ENCODE results near the gene KCNQ2. TPM values are rescaled to one million over a fixed set of nuclear protein-coding genes. Genes with fewer than 3 reads are reported as not detected.

Gene KCNQ2
- total and polyA plus RNA-seq, 10 of the 15 experiments (the other 5 are each of a cell fraction or from before 2014, with no cell fraction given), result 0.06 to 0.49 (median 0.26) TPM; not detected in 7

- TF ChIP-seq, protein P1, sequence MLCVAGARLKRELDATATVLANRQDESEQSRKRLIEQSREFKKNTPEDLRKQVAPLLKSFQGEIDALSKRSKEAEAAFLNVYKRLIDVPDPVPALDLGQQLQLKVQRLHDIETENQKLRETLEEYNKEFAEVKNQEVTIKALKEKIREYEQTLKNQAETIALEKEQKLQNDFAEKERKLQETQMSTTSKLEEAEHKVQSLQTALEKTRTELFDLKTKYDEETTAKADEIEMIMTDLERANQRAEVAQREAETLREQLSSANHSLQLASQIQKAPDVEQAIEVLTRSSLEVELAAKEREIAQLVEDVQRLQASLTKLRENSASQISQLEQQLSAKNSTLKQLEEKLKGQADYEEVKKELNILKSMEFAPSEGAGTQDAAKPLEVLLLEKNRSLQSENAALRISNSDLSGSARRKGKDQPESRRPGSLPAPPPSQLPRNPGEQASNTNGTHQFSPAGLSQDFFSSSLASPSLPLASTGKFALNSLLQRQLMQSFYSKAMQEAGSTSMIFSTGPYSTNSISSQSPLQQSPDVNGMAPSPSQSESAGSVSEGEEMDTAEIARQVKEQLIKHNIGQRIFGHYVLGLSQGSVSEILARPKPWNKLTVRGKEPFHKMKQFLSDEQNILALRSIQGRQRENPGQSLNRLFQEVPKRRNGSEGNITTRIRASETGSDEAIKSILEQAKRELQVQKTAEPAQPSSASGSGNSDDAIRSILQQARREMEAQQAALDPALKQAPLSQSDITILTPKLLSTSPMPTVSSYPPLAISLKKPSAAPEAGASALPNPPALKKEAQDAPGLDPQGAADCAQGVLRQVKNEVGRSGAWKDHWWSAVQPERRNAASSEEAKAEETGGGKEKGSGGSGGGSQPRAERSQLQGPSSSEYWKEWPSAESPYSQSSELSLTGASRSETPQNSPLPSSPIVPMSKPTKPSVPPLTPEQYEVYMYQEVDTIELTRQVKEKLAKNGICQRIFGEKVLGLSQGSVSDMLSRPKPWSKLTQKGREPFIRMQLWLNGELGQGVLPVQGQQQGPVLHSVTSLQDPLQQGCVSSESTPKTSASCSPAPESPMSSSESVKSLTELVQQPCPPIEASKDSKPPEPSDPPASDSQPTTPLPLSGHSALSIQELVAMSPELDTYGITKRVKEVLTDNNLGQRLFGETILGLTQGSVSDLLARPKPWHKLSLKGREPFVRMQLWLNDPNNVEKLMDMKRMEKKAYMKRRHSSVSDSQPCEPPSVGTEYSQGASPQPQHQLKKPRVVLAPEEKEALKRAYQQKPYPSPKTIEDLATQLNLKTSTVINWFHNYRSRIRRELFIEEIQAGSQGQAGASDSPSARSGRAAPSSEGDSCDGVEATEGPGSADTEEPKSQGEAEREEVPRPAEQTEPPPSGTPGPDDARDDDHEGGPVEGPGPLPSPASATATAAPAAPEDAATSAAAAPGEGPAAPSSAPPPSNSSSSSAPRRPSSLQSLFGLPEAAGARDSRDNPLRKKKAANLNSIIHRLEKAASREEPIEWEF (IDR thresholded peaks at IDR 0.05; ENCODE audit: insufficient replicate concordance, low read depth, low read length), result no peak
- TF ChIP-seq EED (IDR thresholded peaks at IDR 0.05; ENCODE audit: low read depth) (no peak), ZNF622 (IDR thresholded peaks at IDR 0.05) (no peak)
- TF ChIP-seq, protein P2, sequence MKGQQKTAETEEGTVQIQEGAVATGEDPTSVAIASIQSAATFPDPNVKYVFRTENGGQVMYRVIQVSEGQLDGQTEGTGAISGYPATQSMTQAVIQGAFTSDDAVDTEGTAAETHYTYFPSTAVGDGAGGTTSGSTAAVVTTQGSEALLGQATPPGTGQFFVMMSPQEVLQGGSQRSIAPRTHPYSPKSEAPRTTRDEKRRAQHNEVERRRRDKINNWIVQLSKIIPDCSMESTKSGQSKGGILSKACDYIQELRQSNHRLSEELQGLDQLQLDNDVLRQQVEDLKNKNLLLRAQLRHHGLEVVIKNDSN (IDR thresholded peaks at IDR 0.05; ENCODE audit: borderline replicate concordance, extremely low read length, insufficient read depth, low read depth, low read length), result no peak
These were observed 58.3 kb downstream of the KCNQ2 start (continued) for GRCh38 chr20:63413963-63414684.

- no peak overlapping the region for H3K4me2 ChIP-seq (ENCODE audit: control insufficient read depth, insufficient read depth)
- no peaks in the 10 kb centered on the region; the same call in 2 of the 3 replicates for H3K9me3 ChIP-seq (replicated peaks; ENCODE audit: control insufficient read depth, insufficient read depth, low read length)
- H3K36me3 ChIP-seq (ENCODE audit: control insufficient read depth in 2 of 2, insufficient read depth in 2 of 2, low read length in 1 of 2), result no peaks in the 10 kb centered on the region
- ChIA-PET SMC1A (ENCODE audit: uncharacterized antibody, unreplicated experiment) (no interaction called here), CTCF (no interaction called here), RAD21 (ENCODE audit: unreplicated experiment) (no interaction called here), POLR2A (interaction anchor here (0.5 kb wide), 1 partner anchor 587 kb away, joined by 4 read pairs; no protein-coding TSS in a partner anchor)
- WGBS (ENCODE audit: insufficient coverage, insufficient replicate concordance, low lambda C conversion rate, missing lambda C conversion rate), result 43% methylated on average over 18 of the region's 18 CpGs
- BruUV-seq (replicated peaks), result no TSS peak
- DNase-seq (ENCODE audit: low read depth, low spot score), result no peak
- H3K27ac ChIP-seq (ENCODE audit: control insufficient read depth, insufficient read depth), result no peak overlapping the region
- H2AFZ ChIP-seq (ENCODE audit: control insufficient read depth, low read depth, low read length), result no peak overlapping the region
- H3K4me3 ChIP-seq, result no peak overlapping the region
- intact Hi-C loops (cut with micrococcal nuclease; ENCODE audit: unreplicated experiment), result no loop called here
- in situ Hi-C loops (cut with MboI), result no loop called here
- no peaks in the 10 kb centered on the region; a peak in 2 of 4 replicates for H3K27me3 ChIP-seq (replicated peaks in 1 of 2; ENCODE audit: control insufficient read depth in 2 of 2, insufficient read depth in 2 of 2, low read length in 1 of 2)
- no peaks in the 10 kb centered on the region for H3K4me1 ChIP-seq (ENCODE audit: control insufficient read depth, insufficient read depth, low read length)
- FAIRE-seq, result no peak
- TF ChIP-seq IKZF2 (IDR thresholded peaks at IDR 0.05) (no peak), POU2F2 (IDR thresholded peaks at IDR 0.05; ENCODE audit: borderline replicate concordance, low read depth, low read length) (no peak), ZNF207 (IDR thresholded peaks at IDR 0.05; ENCODE audit: borderline replicate concordance) (no peak), TCF12 (IDR thresholded peaks at IDR 0.05; ENCODE audit: low read depth, low read length) (no peak)
- TF ChIP-seq, protein P3, sequence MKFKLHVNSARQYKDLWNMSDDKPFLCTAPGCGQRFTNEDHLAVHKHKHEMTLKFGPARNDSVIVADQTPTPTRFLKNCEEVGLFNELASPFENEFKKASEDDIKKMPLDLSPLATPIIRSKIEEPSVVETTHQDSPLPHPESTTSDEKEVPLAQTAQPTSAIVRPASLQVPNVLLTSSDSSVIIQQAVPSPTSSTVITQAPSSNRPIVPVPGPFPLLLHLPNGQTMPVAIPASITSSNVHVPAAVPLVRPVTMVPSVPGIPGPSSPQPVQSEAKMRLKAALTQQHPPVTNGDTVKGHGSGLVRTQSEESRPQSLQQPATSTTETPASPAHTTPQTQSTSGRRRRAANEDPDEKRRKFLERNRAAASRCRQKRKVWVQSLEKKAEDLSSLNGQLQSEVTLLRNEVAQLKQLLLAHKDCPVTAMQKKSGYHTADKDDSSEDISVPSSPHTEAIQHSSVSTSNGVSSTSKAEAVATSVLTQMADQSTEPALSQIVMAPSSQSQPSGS (IDR thresholded peaks at IDR 0.05; ENCODE audit: low read length), result no peak
- TF ChIP-seq, protein P4, sequence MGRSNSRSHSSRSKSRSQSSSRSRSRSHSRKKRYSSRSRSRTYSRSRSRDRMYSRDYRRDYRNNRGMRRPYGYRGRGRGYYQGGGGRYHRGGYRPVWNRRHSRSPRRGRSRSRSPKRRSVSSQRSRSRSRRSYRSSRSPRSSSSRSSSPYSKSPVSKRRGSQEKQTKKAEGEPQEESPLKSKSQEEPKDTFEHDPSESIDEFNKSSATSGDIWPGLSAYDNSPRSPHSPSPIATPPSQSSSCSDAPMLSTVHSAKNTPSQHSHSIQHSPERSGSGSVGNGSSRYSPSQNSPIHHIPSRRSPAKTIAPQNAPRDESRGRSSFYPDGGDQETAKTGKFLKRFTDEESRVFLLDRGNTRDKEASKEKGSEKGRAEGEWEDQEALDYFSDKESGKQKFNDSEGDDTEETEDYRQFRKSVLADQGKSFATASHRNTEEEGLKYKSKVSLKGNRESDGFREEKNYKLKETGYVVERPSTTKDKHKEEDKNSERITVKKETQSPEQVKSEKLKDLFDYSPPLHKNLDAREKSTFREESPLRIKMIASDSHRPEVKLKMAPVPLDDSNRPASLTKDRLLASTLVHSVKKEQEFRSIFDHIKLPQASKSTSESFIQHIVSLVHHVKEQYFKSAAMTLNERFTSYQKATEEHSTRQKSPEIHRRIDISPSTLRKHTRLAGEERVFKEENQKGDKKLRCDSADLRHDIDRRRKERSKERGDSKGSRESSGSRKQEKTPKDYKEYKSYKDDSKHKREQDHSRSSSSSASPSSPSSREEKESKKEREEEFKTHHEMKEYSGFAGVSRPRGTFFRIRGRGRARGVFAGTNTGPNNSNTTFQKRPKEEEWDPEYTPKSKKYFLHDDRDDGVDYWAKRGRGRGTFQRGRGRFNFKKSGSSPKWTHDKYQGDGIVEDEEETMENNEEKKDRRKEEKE (IDR thresholded peaks at IDR 0.05), result no peak
- no peaks in the 10 kb centered on the region for H4K20me1 ChIP-seq (ENCODE audit: control insufficient read depth, insufficient read depth)
- no peak overlapping the region for H3K9ac ChIP-seq (ENCODE audit: control insufficient read depth, insufficient read depth, low read length)
- ATAC-seq, result no peak
- no peaks in the 10 kb centered on the region for H3K79me2 ChIP-seq (ENCODE audit: control insufficient read depth, insufficient read depth, low read length)
These were observed 59.1 kb downstream of the KCNQ2 start for GRCh38 chr20:63413323-63413722.
